Cardiac muscle cell (in vitro differentiated cells and primary cell): Measurements from ENCODE around the gene ANO1. TPM values are rescaled to one million over a fixed set of nuclear protein-coding genes. Genes with fewer than 3 reads are reported as not detected.

Experiments used
- DNase-seq, 2 donors: peaks; one replicate each; pipeline versions ENCODE4 v3.0.0 to v3.0.0-alpha.2; 2010 to 2017; ENCODE audit warnings: low read depth in 1 of 2, low spot score in 1 of 2
- H3K27ac ChIP-seq: fragments of 200-600 bp; sonication (generic); 2 replicates; pipeline ENCODE4 v1.5.1; 2016
- H3K27me3 ChIP-seq: fragments of 200-600 bp; sonication (generic); 2 replicates; pipeline ENCODE4 v1.6.0; 2016; ENCODE audit warnings: control low read depth
- H3K36me3 ChIP-seq: fragments of 200-600 bp; sonication (generic); 2 replicates; pipeline ENCODE4 v1.5.1; 2016; ENCODE audit warnings: control low read depth
- H3K4me1 ChIP-seq: fragments of 200-600 bp; sonication (generic); 2 replicates; pipeline ENCODE4 v1.8.1; 2017; ENCODE audit warnings: low read depth, mild to moderate bottlenecking, mixed run types
- H3K4me3 ChIP-seq: fragments of 200-600 bp; sonication (generic); 2 replicates; pipeline ENCODE4 v1.5.1; 2016; ENCODE audit warnings: mild to moderate bottlenecking
- H3K9me3 ChIP-seq: fragments of 200-600 bp; sonication (generic); 2 replicates; pipeline ENCODE4 v1.5.1; 2017; ENCODE audit warnings: low read depth, mild to moderate bottlenecking, control low read depth
- polyA plus RNA-seq: library from polyadenylated mRNA; unstranded; fragments of >200 nt; fragmentation: Nextera tagmentation; extraction: Ambion mirVana; gene quantifications from 2 replicates; pipeline ENCODE4 v1.2.1, GENCODE V29; 2016
- total RNA-seq: library from RNA; depleted of rRNA; stranded (reverse); fragments of >200 nt; gene quantifications from 2 replicates; pipeline ENCODE4 v1.2.3, GENCODE V29; 2016
- TF ChIP-seq, protein P1 (sequence below): IDR thresholded peaks from 2 replicates; pipeline ENCODE4 v1.5.1; 2012; ENCODE audit warnings: low read depth, mild to moderate bottlenecking, low read length

The ANO1 gene
- total and polyA plus RNA-seq, 2 experiments from 2014 or later = 0.09 to 0.86 TPM

DNA sequence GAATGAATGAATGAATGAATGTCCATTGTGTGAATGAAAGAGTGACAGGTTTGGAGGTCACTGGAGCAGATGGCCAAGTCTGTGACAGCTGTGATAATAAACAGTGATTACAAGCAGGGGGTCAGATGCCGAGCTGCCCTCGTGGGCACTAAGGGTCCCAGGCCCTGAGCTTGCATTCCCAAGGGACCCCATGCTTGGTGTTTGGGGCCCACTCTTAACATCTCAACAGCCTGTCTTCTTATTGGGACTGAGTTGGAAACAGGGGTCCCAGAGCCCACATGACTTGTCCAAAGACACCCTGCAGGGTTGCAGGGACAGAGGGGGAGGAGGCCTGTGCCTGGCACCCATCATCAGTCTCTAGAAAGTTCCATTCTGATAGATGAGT is 12.0 kb upstream of the ANO1 start:
- DNase-seq = no peak
- Histone ChIP-seq H3K4me3 (no peak overlapping the region), H3K27ac (no peak overlapping the region), H3K27me3 (peaks cover 9% of the 10 kb centered on the region), H3K9me3 (no peaks in the 10 kb centered on the region), H3K36me3 (no peaks in the 10 kb centered on the region), H3K4me1 (no peaks in the 10 kb centered on the region)
- TF ChIP-seq, protein P1, sequence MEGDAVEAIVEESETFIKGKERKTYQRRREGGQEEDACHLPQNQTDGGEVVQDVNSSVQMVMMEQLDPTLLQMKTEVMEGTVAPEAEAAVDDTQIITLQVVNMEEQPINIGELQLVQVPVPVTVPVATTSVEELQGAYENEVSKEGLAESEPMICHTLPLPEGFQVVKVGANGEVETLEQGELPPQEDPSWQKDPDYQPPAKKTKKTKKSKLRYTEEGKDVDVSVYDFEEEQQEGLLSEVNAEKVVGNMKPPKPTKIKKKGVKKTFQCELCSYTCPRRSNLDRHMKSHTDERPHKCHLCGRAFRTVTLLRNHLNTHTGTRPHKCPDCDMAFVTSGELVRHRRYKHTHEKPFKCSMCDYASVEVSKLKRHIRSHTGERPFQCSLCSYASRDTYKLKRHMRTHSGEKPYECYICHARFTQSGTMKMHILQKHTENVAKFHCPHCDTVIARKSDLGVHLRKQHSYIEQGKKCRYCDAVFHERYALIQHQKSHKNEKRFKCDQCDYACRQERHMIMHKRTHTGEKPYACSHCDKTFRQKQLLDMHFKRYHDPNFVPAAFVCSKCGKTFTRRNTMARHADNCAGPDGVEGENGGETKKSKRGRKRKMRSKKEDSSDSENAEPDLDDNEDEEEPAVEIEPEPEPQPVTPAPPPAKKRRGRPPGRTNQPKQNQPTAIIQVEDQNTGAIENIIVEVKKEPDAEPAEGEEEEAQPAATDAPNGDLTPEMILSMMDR = no peak

GRCh38 chr11:70066628-70067027 is 11.5 kb upstream of the ANO1 start:
- Histone ChIP-seq H3K4me1 (no peaks in the 10 kb centered on the region), H3K9me3 (no peaks in the 10 kb centered on the region), H3K36me3 (no peaks in the 10 kb centered on the region), H3K4me3 (no peak overlapping the region), H3K27ac (no peak overlapping the region), H3K27me3 (peaks cover 10% of the 10 kb centered on the region)
- DNase-seq = no peak
- TF ChIP-seq, protein P1 = no peak

- no peak for DNase-seq
- no peaks in the 10 kb centered on the region for H3K36me3 ChIP-seq
- H3K4me3 ChIP-seq = no peak overlapping the region
- H3K4me1 ChIP-seq = no peaks in the 10 kb centered on the region
- peaks cover 14% of the 10 kb centered on the region for H3K27me3 ChIP-seq
- H3K27ac ChIP-seq = no peak overlapping the region
- no peaks in the 10 kb centered on the region for H3K9me3 ChIP-seq
- TF ChIP-seq, protein P1 = no peak
Observed at GRCh38 chr11:70067036-70067435, 11.1 kb upstream of the ANO1 start.

DNA sequence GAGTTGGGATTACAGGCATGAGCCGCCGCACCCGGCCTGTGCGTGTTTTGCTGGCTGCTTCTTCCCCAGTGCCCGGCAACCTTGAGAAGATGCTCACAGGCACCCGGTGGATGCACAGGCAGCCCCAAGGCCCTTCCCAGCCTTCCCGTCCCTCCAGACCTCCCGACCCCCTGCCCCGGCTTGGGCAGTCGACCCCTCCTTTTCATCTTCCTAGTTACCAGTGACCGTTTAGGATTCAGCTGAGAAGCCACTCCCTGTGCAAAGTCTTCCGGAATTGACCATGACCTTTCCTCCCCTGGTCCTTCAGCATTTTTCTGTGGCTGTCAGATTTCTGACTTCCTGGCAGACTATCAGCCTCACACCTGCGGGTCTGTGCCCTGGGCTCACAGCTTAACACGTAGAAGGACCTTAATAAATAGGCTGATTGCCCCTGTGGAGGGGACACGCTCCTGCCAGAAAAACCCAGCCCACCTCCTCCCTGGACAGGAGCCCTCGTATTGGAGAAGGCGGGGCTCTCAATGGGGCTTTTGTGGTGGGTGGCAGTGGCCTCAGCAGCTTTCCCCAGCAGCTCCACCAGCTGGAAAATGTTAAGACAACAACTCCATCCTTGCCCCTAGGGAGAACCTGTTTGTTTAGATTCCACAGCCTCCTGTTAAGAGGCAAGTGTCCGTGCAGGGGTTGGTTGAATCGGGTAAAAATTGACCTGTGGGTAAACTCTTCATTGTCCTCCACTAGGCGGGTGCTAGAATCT is 10.4 kb upstream of the ANO1 start:
- H3K36me3 ChIP-seq = no peaks in the 10 kb centered on the region

GRCh38 chr11:70068345-70068744 is 9.8 kb upstream of the ANO1 start:
- DNase-seq = no peak
- Histone ChIP-seq H3K9me3 (no peaks in the 10 kb centered on the region), H3K4me1 (no peaks in the 10 kb centered on the region), H3K36me3 (no peaks in the 10 kb centered on the region), H3K27ac (no peak overlapping the region), H3K27me3 (peaks cover 27% of the 10 kb centered on the region), H3K4me3 (no peak overlapping the region)
- TF ChIP-seq, protein P1 = no peak

More for the DNA sequence above, 10.4 kb upstream of the ANO1 start:
- H3K4me1 ChIP-seq = no peaks in the 10 kb centered on the region
- TF ChIP-seq, protein P1 = no peak
- H3K27me3 ChIP-seq = peaks cover 21% of the 10 kb centered on the region
- no peaks in the 10 kb centered on the region for H3K9me3 ChIP-seq
- H3K27ac ChIP-seq = no peak overlapping the region
- DNase-seq = peak in 1 of 2 donors; percentile 34
- no peak overlapping the region for H3K4me3 ChIP-seq
